ENCODE measurements around the gene GAB1.

GRCh38 chr4:143355540-143356217, 19.0 kb downstream of the GAB1 start:
- TF ChIP-seq CTCF (IDR thresholded peaks at IDR 0.05) (no peak), POLR2A (IDR thresholded peaks at IDR 0.05) (no peak)
